ENCODE data around the gene BRCA1. TPM values are rescaled to one million over a fixed set of nuclear protein-coding genes. Genes with fewer than 3 reads are reported as not detected.
A peak's percentile ranks its signal among the peaks of the same experiment; 100 is the strongest.

Gene BRCA1
- total RNA-seq, 2 donors from 2014 or later: 8.6 to 21.1 TPM

GRCh38 chr17:43028221-43028861 lies 96.8 kb downstream of the BRCA1 start:
- no peak for DNase-seq (ENCODE audit: low spot score)
- no peaks in the 10 kb centered on the region for H3K9me3 ChIP-seq
- ATAC-seq (ENCODE audit: insufficient number of reproducible peaks, low FRiP score, low read depth): no peak

GRCh38 chr17:43027091-43028032 lies 97.8 kb downstream of the BRCA1 start:
- Histone ChIP-seq H3K4me1 (ENCODE audit: control insufficient read depth in 1 of 2, low read depth in 2 of 2) (peaks cover 0 to 9% of the 10 kb centered on the region in 2 donors), H3K4me3 (no peak overlapping the region), H3K9me3 (no peaks in the 10 kb centered on the region), H3K27ac (no peak overlapping the region), H3K27me3 (replicated peaks; ENCODE audit: insufficient read depth) (no peaks in the 10 kb centered on the region), H3K36me3 (no peaks in the 10 kb centered on the region)
- ATAC-seq (ENCODE audit: insufficient number of reproducible peaks, low FRiP score, low read depth) (no peak), DNase-seq (ENCODE audit: low spot score) (no peak)
- no peak for TF ChIP-seq CTCF (IDR thresholded peaks at IDR 0.05)

More at GRCh38 chr17:43028221-43028861, 96.8 kb downstream of the BRCA1 start:
- Histone ChIP-seq H3K27me3 (replicated peaks; ENCODE audit: insufficient read depth) (no peaks in the 10 kb centered on the region), H3K4me3 (no peak overlapping the region), H3K4me1 (ENCODE audit: control insufficient read depth in 1 of 2, low read depth in 2 of 2) (peaks cover 0 to 4% of the 10 kb centered on the region in 2 donors), H3K27ac (no peak overlapping the region), H3K36me3 (no peaks in the 10 kb centered on the region)
- TF ChIP-seq CTCF (IDR thresholded peaks at IDR 0.05): no peak

GRCh38 chr17:43026595-43026994 lies 98.6 kb downstream of the BRCA1 start:
- H3K27me3 ChIP-seq (replicated peaks; ENCODE audit: insufficient read depth): no peaks in the 10 kb centered on the region
- H3K9me3 ChIP-seq: no peaks in the 10 kb centered on the region
- no peak overlapping the region for H3K4me3 ChIP-seq
- peak overlapping the region in 1 of 2 donors; percentile 7 for H3K27ac ChIP-seq
- no peaks in the 10 kb centered on the region for H3K36me3 ChIP-seq
- DNase-seq (ENCODE audit: low spot score): no peak
- TF ChIP-seq CTCF (IDR thresholded peaks at IDR 0.05): no peak
- H3K4me1 ChIP-seq (ENCODE audit: control insufficient read depth in 1 of 2, low read depth in 2 of 2): peaks cover 0 to 9% of the 10 kb centered on the region in 2 donors
- ATAC-seq (ENCODE audit: insufficient number of reproducible peaks, low FRiP score, low read depth): no peak

- peaks cover under 1 to 10% of the 10 kb centered on the region in 2 donors for H3K4me1 ChIP-seq (ENCODE audit: control insufficient read depth in 1 of 2, low read depth in 2 of 2)
These were observed 99.2 kb downstream of the BRCA1 start for GRCh38 chr17:43025766-43026537.

More at GRCh38 chr17:43025766-43026537, 99.2 kb downstream of the BRCA1 start:
- Histone ChIP-seq H3K36me3 (no peaks in the 10 kb centered on the region), H3K27me3 (replicated peaks; ENCODE audit: insufficient read depth) (no peaks in the 10 kb centered on the region), H3K4me3 (no peak overlapping the region), H3K27ac (peak overlapping the region; percentile 3 to 7), H3K9me3 (no peaks in the 10 kb centered on the region)
- TF ChIP-seq CTCF (IDR thresholded peaks at IDR 0.05): no peak
- DNase-seq (ENCODE audit: low spot score) (no peak), ATAC-seq (ENCODE audit: insufficient number of reproducible peaks, low FRiP score, low read depth) (no peak)

Data from thoracic aorta (tissue), 2 donors.